Ovary (tissue), 3 donors: ENCODE results near the gene ANXA6.

Source experiments
- POLR2A ChIP-seq: fragments of 450-650 bp; IDR thresholded peaks from one replicate; pipeline ENCODE4 v1.6.1; 2017; ENCODE audit warnings: antibody characterized with exemption, mild to moderate bottlenecking, moderate library complexity
- TF ChIP-seq, protein P1 (sequence below), 3 donors: fragments of 450-650 bp in 2 of 3; fragments of 200-600 bp in 1 of 3; IDR thresholded peaks; one replicate each; pipeline versions ENCODE4 v1.5.1 to v1.8.0; 2016 to 2022; ENCODE audit warnings: antibody characterized with exemption in 3 of 3, mild to moderate bottlenecking in 1 of 3
- donor health status: DM: no; HTN: no; CAD: no.

DNA sequence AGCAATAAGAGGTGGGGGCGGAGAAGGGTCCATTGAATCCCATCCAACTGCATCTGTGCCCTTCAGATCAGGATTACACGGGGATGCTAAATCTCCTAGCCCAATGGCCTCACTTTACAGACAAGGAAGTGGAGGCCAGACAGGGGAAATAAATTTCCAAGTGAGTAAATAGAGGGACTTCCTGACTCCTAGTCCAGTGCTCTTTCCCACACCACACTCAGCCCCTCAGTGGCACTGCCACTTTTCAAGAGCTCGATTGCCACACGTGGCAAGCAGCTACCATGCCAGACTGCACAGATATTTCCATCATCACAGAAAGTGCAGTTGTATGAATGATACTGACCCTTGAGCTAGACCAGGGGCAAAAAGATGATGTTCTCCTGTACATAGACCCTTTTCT lies 68.6 kb downstream of the ANXA6 start:
- TF ChIP-seq, protein P1, sequence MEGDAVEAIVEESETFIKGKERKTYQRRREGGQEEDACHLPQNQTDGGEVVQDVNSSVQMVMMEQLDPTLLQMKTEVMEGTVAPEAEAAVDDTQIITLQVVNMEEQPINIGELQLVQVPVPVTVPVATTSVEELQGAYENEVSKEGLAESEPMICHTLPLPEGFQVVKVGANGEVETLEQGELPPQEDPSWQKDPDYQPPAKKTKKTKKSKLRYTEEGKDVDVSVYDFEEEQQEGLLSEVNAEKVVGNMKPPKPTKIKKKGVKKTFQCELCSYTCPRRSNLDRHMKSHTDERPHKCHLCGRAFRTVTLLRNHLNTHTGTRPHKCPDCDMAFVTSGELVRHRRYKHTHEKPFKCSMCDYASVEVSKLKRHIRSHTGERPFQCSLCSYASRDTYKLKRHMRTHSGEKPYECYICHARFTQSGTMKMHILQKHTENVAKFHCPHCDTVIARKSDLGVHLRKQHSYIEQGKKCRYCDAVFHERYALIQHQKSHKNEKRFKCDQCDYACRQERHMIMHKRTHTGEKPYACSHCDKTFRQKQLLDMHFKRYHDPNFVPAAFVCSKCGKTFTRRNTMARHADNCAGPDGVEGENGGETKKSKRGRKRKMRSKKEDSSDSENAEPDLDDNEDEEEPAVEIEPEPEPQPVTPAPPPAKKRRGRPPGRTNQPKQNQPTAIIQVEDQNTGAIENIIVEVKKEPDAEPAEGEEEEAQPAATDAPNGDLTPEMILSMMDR (IDR thresholded peaks at IDR 0.05), result no peak
- no peak for TF ChIP-seq POLR2A
